Amygdala (tissue), 56 donors: ENCODE measurements around the gene ABLIM2.

Experiments used
- DNase-seq, 56 donors: peaks; one replicate each; lab custom pipeline; 2025; lab: John Stamatoyannopoulos, UW

Gene ABLIM2

GRCh38 chr4:8060632-8061031 is 98.0 kb downstream of the ABLIM2 start:
- DNase-seq, result no peak

GRCh38 chr4:8058031-8058479 is 100.6 kb downstream of the ABLIM2 start:
- DNase-seq, result peak in 5 of 56 donors; percentile 31 to 72 (median 36)

- no peak for DNase-seq
Observed at GRCh38 chr4:8055206-8055605, 103.4 kb downstream of the ABLIM2 start.

- DNase-seq, result no peak
Observed at GRCh38 chr4:8053688-8054449, 104.7 kb downstream of the ABLIM2 start.

- no peak for DNase-seq
Observed at GRCh38 chr4:8052160-8052691, 106.4 kb downstream of the ABLIM2 start.

- DNase-seq, result no peak
Observed at GRCh38 chr4:8051644-8052043, 107.0 kb downstream of the ABLIM2 start.

GRCh38 chr4:8050555-8051206 is 107.9 kb downstream of the ABLIM2 start:
- peak in 46 of 56 donors; percentile 11 to 81 (median 56) for DNase-seq

- no peak for DNase-seq
Observed at GRCh38 chr4:8050180-8050554, 108.4 kb downstream of the ABLIM2 start.

- no peak for DNase-seq
Observed at GRCh38 chr4:8048856-8049676, 109.5 kb downstream of the ABLIM2 start.

- DNase-seq, result peak in 1 of 56 donors; percentile 19
Observed at GRCh38 chr4:8047837-8048678, 110.6 kb downstream of the ABLIM2 start.

GRCh38 chr4:8046925-8047541 is 111.6 kb downstream of the ABLIM2 start:
- DNase-seq, result peak in 7 of 56 donors; percentile 21 to 55 (median 36)

- DNase-seq, result no peak
Observed at GRCh38 chr4:8045909-8046308, 112.7 kb downstream of the ABLIM2 start.

- DNase-seq, result peak in 2 of 56 donors; percentile 18 to 23
Observed at GRCh38 chr4:8044699-8045098, 113.9 kb downstream of the ABLIM2 start.

- no peak for DNase-seq
Observed at GRCh38 chr4:8044244-8044643, 114.4 kb downstream of the ABLIM2 start.

- DNase-seq, result no peak
Observed at GRCh38 chr4:8043596-8043995, 115.0 kb downstream of the ABLIM2 start.

GRCh38 chr4:8041868-8042267 is 116.7 kb downstream of the ABLIM2 start:
- no peak for DNase-seq

- peak in 1 of 56 donors; percentile 15 for DNase-seq
Observed at GRCh38 chr4:8041172-8041571, 117.4 kb downstream of the ABLIM2 start.

GRCh38 chr4:8040607-8041006 is 118.0 kb downstream of the ABLIM2 start:
- DNase-seq, result no peak

GRCh38 chr4:8039853-8040252 is 118.8 kb downstream of the ABLIM2 start:
- no peak for DNase-seq
